Activated gamma-delta T cell treated with anti-CD3 and anti-CD28 coated beads, Interleukin-2, amount 50 U/mL, for 16 hours (primary cell): ENCODE data around the gene FGD6.
"Not testable (repeated sequence)": the region's sequence is repeated elsewhere in the genome, so short reads cannot be mapped to it uniquely, and the experiment has no call there.

Experiments
- DNase-seq: peaks from one replicate; pipeline ENCODE4 v3.0.0-alpha.2; 2020; ENCODE audit warnings: low read depth

Gene FGD6

GRCh38 chr12:95126076-95126475, 91.2 kb downstream of the FGD6 start:
- DNase-seq: no peak

GRCh38 chr12:95124106-95124505, 93.2 kb downstream of the FGD6 start:
- no peak for DNase-seq

GRCh38 chr12:95118788-95119179, 98.5 kb downstream of the FGD6 start:
- no peak for DNase-seq

- DNase-seq: no peak
Observed at GRCh38 chr12:95118138-95118787, 99.0 kb downstream of the FGD6 start.

- peak; percentile 45 for DNase-seq
Observed at GRCh38 chr12:95117178-95117599, 100.1 kb downstream of the FGD6 start.

GRCh38 chr12:95116773-95117172, 100.5 kb downstream of the FGD6 start:
- DNase-seq: no peak

- no peak for DNase-seq
Observed at GRCh38 chr12:95116341-95116740, 100.9 kb downstream of the FGD6 start.

- no peak for DNase-seq
Observed at GRCh38 chr12:95115641-95116040, 101.6 kb downstream of the FGD6 start.

GRCh38 chr12:95114766-95115405, 102.4 kb downstream of the FGD6 start:
- DNase-seq: no peak

GRCh38 chr12:95107362-95107761, 109.9 kb downstream of the FGD6 start:
- DNase-seq: no peak

GRCh38 chr12:95105540-95105939, 111.7 kb downstream of the FGD6 start:
- DNase-seq: no peak

GRCh38 chr12:95104919-95105452, 112.3 kb downstream of the FGD6 start:
- DNase-seq: no peak

GRCh38 chr12:95102916-95103671, 114.2 kb downstream of the FGD6 start:
- no peak for DNase-seq

- not testable (repeated sequence) for DNase-seq
Observed at GRCh38 chr12:95101957-95102356, 115.3 kb downstream of the FGD6 start.

- DNase-seq: no peak
Observed at GRCh38 chr12:95100264-95101190, 116.7 kb downstream of the FGD6 start.

GRCh38 chr12:95099270-95099790, 117.9 kb downstream of the FGD6 start:
- DNase-seq: no peak

- DNase-seq: no peak
Observed at GRCh38 chr12:95096852-95097251, 120.4 kb downstream of the FGD6 start.

- no peak for DNase-seq
Observed at GRCh38 chr12:95096378-95096777, 120.9 kb downstream of the FGD6 start.

- DNase-seq: not testable (repeated sequence)
Observed at GRCh38 chr12:95095866-95096265, 121.4 kb downstream of the FGD6 start.

GRCh38 chr12:95089462-95089861, 127.8 kb downstream of the FGD6 start:
- DNase-seq: no peak

- DNase-seq: no peak
Observed at GRCh38 chr12:95088379-95088778, 128.9 kb downstream of the FGD6 start.

- DNase-seq: no peak
Observed at GRCh38 chr12:95085612-95086011, 131.7 kb downstream of the FGD6 start.
